Measurements from ENCODE around the gene PTPRD.

DNA sequence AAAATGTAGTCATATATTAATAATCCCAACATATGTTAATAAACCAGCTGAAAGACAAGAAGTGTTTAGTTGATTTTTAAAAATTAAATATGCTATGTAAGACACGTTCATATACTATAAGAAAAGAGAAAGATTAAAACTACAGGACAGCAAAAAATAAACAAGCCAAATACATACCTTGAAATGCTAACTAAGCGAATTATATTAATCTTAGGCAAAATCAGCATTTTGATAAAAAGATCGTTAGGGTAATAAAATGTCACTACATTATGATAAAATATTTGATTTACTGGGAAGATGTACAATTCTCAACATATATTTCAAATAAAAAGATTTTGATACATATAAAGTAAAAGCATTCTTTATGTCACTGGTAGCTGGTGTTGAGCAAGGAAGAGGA, 938.3 kb downstream of the PTPRD start:
- TF ChIP-seq, protein P1, sequence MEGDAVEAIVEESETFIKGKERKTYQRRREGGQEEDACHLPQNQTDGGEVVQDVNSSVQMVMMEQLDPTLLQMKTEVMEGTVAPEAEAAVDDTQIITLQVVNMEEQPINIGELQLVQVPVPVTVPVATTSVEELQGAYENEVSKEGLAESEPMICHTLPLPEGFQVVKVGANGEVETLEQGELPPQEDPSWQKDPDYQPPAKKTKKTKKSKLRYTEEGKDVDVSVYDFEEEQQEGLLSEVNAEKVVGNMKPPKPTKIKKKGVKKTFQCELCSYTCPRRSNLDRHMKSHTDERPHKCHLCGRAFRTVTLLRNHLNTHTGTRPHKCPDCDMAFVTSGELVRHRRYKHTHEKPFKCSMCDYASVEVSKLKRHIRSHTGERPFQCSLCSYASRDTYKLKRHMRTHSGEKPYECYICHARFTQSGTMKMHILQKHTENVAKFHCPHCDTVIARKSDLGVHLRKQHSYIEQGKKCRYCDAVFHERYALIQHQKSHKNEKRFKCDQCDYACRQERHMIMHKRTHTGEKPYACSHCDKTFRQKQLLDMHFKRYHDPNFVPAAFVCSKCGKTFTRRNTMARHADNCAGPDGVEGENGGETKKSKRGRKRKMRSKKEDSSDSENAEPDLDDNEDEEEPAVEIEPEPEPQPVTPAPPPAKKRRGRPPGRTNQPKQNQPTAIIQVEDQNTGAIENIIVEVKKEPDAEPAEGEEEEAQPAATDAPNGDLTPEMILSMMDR (IDR thresholded peaks at IDR 0.05): no peak
- TF ChIP-seq EZH2 (IDR thresholded peaks at IDR 0.05): no peak

Data from neural progenitor cell (in vitro differentiated cells).